ENCODE data around the gene MOV10. TPM values are rescaled to one million over a fixed set of nuclear protein-coding genes. Genes with fewer than 3 reads are reported as not detected.

Gene MOV10
- total and polyA plus RNA-seq, 2 donors: 27.5 to 36.1 TPM

DNA sequence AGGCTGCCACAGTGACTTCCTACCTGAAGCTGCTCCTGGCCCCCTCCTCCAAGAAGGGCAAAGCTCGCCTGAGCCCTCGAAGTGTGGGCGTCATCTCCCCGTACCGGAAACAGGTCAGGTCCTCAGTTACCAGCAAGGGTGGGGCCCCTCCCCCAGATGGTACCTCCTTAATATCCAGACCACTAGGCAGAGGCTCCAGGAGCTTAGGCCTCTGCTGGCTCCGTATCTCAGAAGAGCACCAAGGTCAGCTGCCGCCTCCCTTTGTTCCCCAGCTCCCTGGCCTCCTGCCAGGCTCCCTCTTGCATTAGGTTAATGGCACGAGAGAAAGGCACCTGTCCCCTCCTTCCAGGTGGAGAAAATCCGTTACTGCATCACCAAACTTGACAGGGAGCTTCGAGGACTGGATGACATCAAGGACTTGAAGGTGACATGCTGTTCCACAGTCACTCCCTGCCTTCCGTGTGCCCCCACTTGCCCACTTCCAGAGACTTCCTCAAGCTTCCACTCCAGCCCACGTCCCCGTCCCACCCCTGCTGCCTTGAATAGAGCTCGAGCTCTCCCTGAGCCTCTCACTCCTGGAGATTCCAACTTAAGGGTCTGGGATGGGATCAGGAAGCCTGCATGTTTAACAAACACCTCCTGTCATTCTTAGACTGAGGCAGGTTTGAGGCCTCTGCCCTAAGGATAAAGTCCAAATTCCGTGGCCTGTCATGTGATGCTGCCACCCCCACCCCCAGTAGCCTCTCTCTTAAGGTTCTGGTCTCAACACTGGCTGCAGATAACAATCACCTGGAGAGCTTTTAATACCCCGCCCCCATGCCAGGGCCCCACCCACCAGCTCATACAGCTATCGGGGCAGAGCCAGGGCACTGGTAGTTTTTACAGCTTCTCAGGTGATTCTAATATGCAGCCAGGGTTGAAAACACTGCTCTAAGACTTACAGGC, 24.2 kb downstream of the MOV10 start:
- peaks cover 1% of the 10 kb centered on the region for H3K4me1 ChIP-seq (ENCODE audit: insufficient read depth)
- no peak for DNase-seq (ENCODE audit: extremely low spot score)
- no peak overlapping the region for H3K4me3 ChIP-seq (ENCODE audit: low read depth, low read length)
- H3K36me3 ChIP-seq (ENCODE audit: insufficient read depth): peaks cover 4% of the 10 kb centered on the region
- H3K27ac ChIP-seq (ENCODE audit: low read depth): peak overlapping the region; percentile 28
- WGBS: 70% methylated on average over 17 of the region's 17 CpGs

DNA sequence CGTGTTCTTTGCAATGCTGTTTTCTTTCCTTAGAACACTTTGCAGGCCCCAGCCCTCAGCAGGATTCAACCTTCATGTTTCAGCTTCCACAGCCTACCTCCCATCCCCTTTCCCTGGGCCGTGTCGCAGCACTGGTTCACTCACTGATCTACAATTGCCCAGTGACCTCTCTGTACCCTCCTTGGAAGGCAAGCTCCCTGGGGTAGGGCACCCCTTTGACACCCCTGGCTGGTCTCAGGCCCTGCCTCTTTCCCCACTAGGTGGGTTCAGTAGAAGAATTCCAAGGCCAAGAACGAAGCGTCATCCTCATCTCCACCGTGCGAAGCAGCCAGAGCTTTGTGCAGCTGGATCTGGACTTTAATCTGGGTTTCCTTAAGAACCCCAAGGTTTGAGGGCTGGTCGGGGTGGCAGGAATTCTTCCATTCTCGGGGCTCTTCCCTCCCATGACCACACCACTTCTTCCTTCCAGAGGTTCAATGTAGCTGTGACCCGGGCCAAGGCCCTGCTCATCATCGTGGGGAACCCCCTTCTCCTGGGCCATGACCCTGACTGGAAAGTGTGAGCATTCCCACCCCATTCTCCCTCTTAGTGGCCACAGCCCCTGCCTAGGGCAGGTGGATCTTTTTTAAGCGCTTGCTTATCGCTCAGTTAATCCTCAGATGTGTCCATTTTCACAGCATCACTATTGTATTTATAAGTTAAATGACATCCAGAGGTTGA, 25.1 kb downstream of the MOV10 start:
- WGBS: 73% methylated on average over 13 of the region's 13 CpGs
- peak overlapping the region; percentile 40 for H3K27ac ChIP-seq (ENCODE audit: low read depth)
- peaks cover 1% of the 10 kb centered on the region for H3K4me1 ChIP-seq (ENCODE audit: insufficient read depth)
- H3K4me3 ChIP-seq (ENCODE audit: low read depth, low read length): no peak overlapping the region
- no peak for DNase-seq (ENCODE audit: extremely low spot score)
- peaks cover 4% of the 10 kb centered on the region for H3K36me3 ChIP-seq (ENCODE audit: insufficient read depth)

DNA sequence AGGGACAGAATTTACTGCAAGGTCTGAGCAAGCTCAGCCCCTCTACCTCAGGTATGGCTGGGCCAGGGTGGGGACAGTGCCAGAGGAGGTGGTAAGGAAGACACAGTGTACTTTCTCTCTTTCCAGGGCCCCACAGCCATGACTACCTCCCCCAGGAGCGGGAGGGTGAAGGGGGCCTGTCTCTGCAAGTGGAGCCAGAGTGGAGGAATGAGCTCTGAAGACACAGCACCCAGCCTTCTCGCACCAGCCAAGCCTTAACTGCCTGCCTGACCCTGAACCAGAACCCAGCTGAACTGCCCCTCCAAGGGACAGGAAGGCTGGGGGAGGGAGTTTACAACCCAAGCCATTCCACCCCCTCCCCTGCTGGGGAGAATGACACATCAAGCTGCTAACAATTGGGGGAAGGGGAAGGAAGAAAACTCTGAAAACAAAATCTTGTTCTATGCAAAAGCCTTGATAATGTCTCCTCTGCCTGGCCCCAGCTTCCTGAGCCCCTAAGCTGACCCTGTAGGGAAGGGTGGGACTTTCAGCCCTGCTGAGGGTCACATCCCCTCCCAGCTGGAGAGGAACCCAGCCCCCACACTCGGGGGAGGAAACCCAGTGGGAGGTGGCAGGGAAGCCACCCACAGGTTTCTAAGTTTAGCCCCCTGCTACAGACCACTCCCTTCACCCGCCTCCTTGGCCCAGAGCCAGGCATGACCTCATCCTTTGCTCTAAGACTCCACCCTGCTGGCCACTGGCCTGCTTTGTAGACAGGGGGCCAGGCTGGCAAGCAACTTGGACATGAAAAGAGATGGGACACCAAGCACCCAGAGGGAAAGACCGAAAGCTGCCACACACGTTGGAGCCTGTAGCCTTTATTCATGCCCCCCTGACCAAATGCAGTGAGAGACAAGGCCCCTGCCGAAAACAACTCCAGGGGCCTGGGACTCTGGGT, 26.1 kb downstream of the MOV10 start:
- peaks cover 1% of the 10 kb centered on the region for H3K4me1 ChIP-seq (ENCODE audit: insufficient read depth)
- WGBS: 20% methylated on average over 7 of the region's 7 CpGs
- H3K36me3 ChIP-seq (ENCODE audit: insufficient read depth): no peaks in the 10 kb centered on the region
- DNase-seq (ENCODE audit: extremely low spot score): peak; percentile 91
- no peak overlapping the region for H3K4me3 ChIP-seq (ENCODE audit: low read depth, low read length)
- H3K27ac ChIP-seq (ENCODE audit: low read depth): peak overlapping the region; percentile 93

DNA sequence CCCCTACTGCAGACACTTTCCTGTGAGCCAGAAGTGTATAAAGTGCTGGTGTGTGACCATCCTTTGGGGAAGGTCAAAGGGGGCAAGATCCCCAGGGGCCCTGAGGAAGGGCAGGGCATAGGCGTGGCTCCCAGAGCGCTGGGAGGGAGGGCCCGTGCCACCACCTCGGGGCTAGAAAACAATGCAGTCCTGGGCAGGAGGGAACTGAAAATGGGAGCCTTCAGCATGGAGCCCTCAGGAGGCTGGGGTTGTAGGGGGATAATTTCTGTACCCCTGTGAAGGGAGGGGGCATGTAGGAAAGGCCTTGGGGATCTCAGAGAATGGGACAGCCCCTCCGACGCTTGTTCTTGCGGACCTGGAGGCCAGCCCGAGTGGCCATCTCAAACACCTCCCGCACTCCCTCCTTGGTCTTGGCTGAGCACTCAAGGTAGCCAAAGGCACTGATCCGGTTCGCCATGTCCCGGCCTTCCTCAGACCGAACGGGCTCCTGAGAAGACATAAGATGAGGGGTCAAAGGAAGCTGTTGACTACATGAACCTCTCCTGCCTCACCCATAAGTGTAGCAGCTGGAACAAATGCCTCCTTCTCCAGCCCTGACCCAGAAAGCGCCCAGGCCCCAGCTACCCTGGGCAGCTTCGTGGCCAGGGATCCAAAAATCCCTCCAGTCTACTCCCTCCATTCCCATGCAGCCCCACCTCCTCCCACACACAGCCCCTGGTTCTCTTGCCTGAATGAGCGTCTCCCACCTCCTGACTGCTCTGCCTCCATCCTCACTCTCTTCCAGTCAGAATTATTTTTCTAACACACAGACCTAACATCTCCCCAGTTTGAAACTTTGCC, 27.0 kb downstream of the MOV10 start:
- peaks cover 1% of the 10 kb centered on the region for H3K4me1 ChIP-seq (ENCODE audit: insufficient read depth)
- no peaks in the 10 kb centered on the region for H3K36me3 ChIP-seq (ENCODE audit: insufficient read depth)
- peak overlapping the region; percentile 93 for H3K27ac ChIP-seq (ENCODE audit: low read depth)
- WGBS: 75% methylated on average over 17 of the region's 17 CpGs
- H3K4me3 ChIP-seq (ENCODE audit: low read depth, low read length): no peak overlapping the region
- DNase-seq (ENCODE audit: extremely low spot score): no peak

DNA sequence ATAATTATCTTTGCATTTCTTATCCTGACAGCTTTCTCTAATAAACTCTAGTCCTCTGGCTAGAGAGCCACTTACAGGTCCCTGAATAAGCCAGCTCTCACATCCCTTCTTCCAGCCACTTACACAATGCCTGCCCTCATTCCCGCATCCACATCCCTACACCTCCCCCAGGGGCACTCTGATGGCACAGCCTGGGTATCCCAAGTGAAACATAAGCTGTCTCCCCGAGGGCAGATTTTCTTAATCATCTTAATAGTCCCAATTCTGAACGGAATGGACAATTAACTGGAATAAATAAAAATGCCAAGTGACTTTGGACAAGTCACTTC, 27.6 kb downstream of the MOV10 start:
- no peak overlapping the region for H3K27ac ChIP-seq (ENCODE audit: low read depth)
- peaks cover 1% of the 10 kb centered on the region for H3K4me1 ChIP-seq (ENCODE audit: insufficient read depth)
- 67% methylated on average over 3 of the region's 3 CpGs for WGBS
- DNase-seq (ENCODE audit: extremely low spot score): no peak
- no peak overlapping the region for H3K4me3 ChIP-seq (ENCODE audit: low read depth, low read length)
- no peaks in the 10 kb centered on the region for H3K36me3 ChIP-seq (ENCODE audit: insufficient read depth)

DNA sequence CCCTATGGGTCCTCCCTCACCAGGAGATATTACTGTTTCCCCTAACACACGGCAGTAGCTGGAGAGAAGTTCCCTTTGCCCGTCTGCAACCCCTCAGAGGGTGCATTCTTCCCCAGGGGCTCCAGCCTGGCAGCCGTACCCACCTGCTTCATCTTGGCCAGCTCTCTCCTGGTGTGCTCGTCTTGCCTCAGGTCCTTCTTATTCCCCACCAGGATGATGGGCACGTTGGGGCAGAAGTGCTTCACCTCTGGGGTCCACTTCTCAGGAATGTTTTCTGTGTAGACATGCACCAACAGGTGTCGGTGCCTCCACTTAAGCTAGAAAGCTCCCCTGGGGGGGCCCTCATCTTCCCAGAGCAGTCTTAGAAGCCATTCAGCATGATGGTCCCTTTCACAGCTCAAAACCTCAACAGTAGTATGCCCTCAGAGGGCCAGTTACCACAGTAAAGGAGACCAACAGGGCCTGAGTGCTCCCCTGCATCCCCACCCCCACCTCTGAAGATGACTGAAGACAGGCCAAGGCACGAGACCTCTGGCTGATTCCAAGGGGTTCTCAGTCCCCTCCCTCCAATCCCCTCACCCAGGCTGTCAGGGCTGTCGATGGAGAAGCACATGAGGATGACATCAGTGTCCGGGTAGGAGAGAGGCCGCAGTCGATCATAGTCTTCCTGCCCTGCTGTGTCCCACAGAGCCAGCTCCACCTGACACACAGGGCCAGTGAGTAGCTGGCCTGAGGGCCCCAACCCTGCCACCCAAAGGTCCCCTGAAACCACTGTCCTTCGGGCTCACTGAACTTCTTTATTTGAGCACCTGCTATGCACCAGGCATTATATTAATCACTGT, 28.2 kb downstream of the MOV10 start:
- DNase-seq (ENCODE audit: extremely low spot score): no peak
- H3K36me3 ChIP-seq (ENCODE audit: insufficient read depth): no peaks in the 10 kb centered on the region
- peaks cover 1% of the 10 kb centered on the region for H3K4me1 ChIP-seq (ENCODE audit: insufficient read depth)
- H3K4me3 ChIP-seq (ENCODE audit: low read depth, low read length): no peak overlapping the region
- 72% methylated on average over 12 of the region's 12 CpGs for WGBS
- H3K27ac ChIP-seq (ENCODE audit: low read depth): no peak overlapping the region

DNA sequence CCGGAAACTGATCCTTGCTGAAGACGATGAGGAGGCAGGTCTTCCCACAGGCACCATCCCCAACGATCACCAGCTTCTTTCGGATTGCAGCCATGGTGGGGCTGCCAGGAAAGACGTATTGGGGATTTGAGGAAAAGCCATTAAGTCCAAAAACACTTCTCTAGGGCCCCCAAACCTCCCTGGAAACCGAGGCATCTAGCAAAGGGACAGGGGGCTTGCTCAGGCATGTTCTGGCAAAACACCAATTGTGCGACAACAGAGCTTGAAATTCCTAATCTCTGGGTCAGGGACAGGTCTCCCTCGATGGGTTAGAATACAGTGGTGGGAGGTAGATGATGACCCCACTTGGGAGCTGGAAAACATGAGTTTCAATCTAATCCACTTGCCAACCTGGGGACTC, 29.2 kb downstream of the MOV10 start:
- H3K4me1 ChIP-seq (ENCODE audit: insufficient read depth): peaks cover 1% of the 10 kb centered on the region
- no peaks in the 10 kb centered on the region for H3K36me3 ChIP-seq (ENCODE audit: insufficient read depth)
- H3K4me3 ChIP-seq (ENCODE audit: low read depth, low read length): no peak overlapping the region
- DNase-seq (ENCODE audit: extremely low spot score): no peak
- 71% methylated on average over 8 of the region's 8 CpGs for WGBS
- H3K27ac ChIP-seq (ENCODE audit: low read depth): no peak overlapping the region

DNA sequence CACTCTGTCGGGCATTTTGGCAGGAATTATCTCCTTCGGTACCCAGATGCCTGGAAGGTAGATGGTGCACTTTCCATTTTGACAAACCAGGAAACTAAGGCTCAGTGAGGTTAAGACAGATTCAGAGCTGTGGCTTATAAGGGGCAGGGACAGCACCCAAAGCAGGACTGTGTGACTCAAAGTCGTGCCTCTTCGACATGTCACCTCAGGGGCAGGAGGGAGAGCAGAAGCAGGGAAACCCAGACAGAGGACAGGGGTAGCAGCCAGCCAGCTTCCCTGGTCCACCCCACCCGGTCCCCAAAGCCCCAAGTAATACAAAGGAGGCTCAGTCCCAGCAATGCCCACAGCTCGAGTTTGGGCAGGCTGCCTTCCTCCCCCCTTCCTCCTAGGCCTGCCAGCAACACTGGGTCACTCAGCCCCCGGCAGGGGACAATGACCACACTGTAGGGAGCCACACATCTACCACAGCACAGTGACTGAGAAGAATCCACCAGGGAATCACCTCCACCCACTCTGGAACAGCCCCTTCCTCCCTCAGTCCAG, 30.0 kb downstream of the MOV10 start:
- peak overlapping the region; percentile 14 for H3K4me3 ChIP-seq (ENCODE audit: low read depth, low read length)
- peaks cover 1% of the 10 kb centered on the region for H3K4me1 ChIP-seq (ENCODE audit: insufficient read depth)
- DNase-seq (ENCODE audit: extremely low spot score): no peak
- 35% methylated on average over 7 of the region's 7 CpGs for WGBS
- peak overlapping the region; percentile 77 for H3K27ac ChIP-seq (ENCODE audit: low read depth)
- no peaks in the 10 kb centered on the region for H3K36me3 ChIP-seq (ENCODE audit: insufficient read depth)

DNA sequence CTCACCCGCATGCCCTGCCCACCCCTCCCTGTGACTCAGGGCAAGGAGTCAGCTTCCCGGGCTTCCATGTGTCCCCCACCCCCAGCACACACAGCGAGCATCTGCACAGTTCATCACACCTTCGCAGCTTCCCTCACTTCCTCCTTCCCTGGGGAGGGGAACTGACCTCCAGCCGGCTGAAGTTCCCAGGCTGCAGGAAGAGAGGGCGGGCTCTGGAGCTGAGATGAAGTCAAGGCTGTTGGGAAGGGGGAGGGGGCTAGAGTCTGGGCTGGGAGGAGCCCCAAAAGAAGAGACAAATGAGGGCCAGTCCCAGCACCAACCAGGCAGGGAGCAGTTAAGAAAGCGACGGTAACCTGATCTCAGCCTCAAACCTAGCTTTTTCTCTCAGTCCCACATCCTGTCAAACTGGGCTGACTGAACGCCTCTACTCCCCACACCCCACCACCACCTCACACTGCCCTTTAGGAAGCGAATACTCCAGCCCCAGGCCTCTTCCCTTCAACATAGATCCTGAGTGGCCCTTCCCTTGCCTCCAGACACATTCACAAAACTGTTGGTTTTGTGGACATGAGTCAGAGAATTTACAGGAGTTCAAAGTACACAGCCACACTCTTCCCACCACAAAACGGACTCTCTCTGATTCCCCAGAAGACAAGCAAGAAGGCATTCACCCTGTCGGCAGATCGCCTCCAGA, 30.6 kb downstream of the MOV10 start:
- H3K36me3 ChIP-seq (ENCODE audit: insufficient read depth): no peaks in the 10 kb centered on the region
- H3K4me3 ChIP-seq (ENCODE audit: low read depth, low read length): peak overlapping the region; percentile 14
- 1% methylated on average over 13 of the region's 13 CpGs for WGBS
- H3K27ac ChIP-seq (ENCODE audit: low read depth): peak overlapping the region; percentile 77
- peaks cover 1% of the 10 kb centered on the region for H3K4me1 ChIP-seq (ENCODE audit: insufficient read depth)
- peak; percentile 93 for DNase-seq (ENCODE audit: extremely low spot score)

DNA sequence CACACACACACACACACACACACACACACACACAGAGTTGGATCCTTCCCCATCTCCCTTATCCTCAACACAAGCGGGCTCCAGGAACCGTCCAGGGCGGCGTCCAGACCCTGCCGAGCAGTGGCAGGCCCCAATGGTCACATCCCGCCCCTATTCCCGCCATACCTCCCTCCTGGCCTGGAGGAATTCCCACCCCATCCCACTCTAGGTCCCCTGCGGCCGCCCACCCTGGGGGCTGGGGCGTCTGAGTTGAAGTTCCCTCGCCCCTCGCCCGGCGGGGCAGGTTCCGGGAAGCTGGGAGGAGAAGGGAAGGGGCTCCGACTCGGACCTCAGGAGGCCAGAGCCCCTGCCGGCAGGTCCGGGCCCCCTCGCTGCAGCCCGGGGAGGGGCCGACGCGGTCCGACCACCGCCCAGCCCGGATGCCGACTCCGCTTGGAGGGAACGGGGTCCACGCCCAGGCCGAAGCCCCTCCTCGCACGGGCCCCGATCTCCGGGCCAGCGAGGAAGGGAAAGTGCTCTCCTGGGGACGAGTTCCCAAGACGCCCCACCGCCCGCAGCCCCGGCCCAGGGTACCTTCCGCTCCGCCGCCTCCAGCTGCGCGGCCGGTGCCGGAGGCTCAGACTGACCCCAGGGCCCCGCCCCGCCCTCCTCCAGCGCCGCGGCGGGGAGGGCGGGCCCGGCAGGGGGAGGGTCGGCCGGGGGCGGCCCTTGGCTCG, 32.2 kb downstream of the MOV10 start, which contains the start of gene RHOC:
Gene RHOC, minus strand, starts transcription at position 623 of the 716 bp plus-strand sequence. CDS start 3,328 bp downstream, outside the sequence.
- 1% methylated on average over 61 of the region's 61 CpGs for WGBS
- no peak for DNase-seq (ENCODE audit: extremely low spot score)
- Histone ChIP-seq H3K36me3 (ENCODE audit: insufficient read depth) (no peaks in the 10 kb centered on the region), H3K4me1 (ENCODE audit: insufficient read depth) (no peaks in the 10 kb centered on the region), H3K4me3 (ENCODE audit: low read depth, low read length) (peak within 1 kb of the TSS; percentile 92), H3K27ac (ENCODE audit: low read depth) (peak within 1 kb of the TSS; percentile 92)
